Peyer's patch (tissue), 4 donors: Measurements from ENCODE around the gene ELOA2.

ENCODE experiments used
- CTCF ChIP-seq, 6 experiments: fragments of 450-650 bp in 4 of 6; fragments of 200-600 bp in 2 of 6; sonication (generic) in 1 of 6; IDR thresholded peaks; one replicate each; pipeline ENCODE4 v1.5.1; 2017 to 2019; ENCODE audit warnings: antibody characterized with exemption in 6 of 6, mild to moderate bottlenecking in 3 of 6, moderate library complexity in 1 of 6
- POLR2A ChIP-seq, 2 donors: fragments of 450-650 bp; IDR thresholded peaks; one replicate each; pipeline ENCODE4 v1.5.1; 2017; ENCODE audit warnings: antibody characterized with exemption in 2 of 2, mild to moderate bottlenecking in 2 of 2, moderate library complexity in 2 of 2

GRCh38 chr18:47081578-47081977 is 46.2 kb upstream of the ELOA2 start:
- no peak for TF ChIP-seq CTCF (IDR thresholded peaks at IDR 0.05)
- no peak for TF ChIP-seq POLR2A (IDR thresholded peaks at IDR 0.05)
